ENCODE measurements around the gene LDHD. TPM values are rescaled to one million over a fixed set of nuclear protein-coding genes. Genes with fewer than 3 reads are reported as not detected.

LDHD gene
- total and polyA plus RNA-seq, 8 donors, result 6.9 to 20.3 (median 9.7) TPM

- no peak for ATAC-seq
- no peaks in the 10 kb centered on the region for H3K27me3 ChIP-seq
- WGBS, 2 donors, result 92 to 93% methylated on average over 10 of the region's 10 CpGs
- H3K4me3 ChIP-seq, result no peak overlapping the region
- peaks cover 0 to 3% (median 0%) of the 10 kb centered on the region in 3 donors for H3K4me1 ChIP-seq
- no peaks in the 10 kb centered on the region for H3K9me3 ChIP-seq
- peak overlapping the region in 1 of 4 donors; percentile 17 for H3K27ac ChIP-seq
- TF ChIP-seq, protein P1, sequence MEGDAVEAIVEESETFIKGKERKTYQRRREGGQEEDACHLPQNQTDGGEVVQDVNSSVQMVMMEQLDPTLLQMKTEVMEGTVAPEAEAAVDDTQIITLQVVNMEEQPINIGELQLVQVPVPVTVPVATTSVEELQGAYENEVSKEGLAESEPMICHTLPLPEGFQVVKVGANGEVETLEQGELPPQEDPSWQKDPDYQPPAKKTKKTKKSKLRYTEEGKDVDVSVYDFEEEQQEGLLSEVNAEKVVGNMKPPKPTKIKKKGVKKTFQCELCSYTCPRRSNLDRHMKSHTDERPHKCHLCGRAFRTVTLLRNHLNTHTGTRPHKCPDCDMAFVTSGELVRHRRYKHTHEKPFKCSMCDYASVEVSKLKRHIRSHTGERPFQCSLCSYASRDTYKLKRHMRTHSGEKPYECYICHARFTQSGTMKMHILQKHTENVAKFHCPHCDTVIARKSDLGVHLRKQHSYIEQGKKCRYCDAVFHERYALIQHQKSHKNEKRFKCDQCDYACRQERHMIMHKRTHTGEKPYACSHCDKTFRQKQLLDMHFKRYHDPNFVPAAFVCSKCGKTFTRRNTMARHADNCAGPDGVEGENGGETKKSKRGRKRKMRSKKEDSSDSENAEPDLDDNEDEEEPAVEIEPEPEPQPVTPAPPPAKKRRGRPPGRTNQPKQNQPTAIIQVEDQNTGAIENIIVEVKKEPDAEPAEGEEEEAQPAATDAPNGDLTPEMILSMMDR (IDR thresholded peaks at IDR 0.05), result no peak
- FAIRE-seq, result no peak
- H3K36me3 ChIP-seq, result no peaks in the 10 kb centered on the region
- DNase-seq, result no peak
- intact Hi-C loops (cut with DNase I), result no loop called here
Measured at GRCh38 chr16:75086688-75087374, 29.7 kb downstream of the LDHD start.

DNA sequence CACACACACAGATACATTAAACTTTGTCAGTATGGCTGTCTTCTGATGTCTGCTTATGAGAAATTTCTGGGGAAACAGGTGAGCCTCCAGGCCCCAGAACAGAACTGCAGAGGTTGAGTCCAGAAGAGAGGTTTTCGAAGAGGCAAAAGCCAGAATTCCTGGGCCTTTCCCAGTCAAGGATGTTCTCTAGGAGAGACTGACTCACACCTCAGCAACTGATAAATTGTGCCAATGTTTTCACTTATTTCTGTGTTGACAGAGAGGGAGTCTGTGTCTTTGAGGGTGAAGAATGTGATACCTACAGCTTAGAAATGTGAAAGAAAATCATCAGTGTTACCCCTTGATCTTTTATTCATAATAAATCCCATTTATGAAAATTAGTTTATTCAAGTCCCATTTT is 30.3 kb downstream of the LDHD start:
- 94 to 98% methylated on average over 1 of the region's 1 CpG for WGBS, 2 donors
- TF ChIP-seq, protein P1 (IDR thresholded peaks at IDR 0.05), result no peak
- Histone ChIP-seq H3K27ac (no peak overlapping the region), H3K27me3 (no peaks in the 10 kb centered on the region), H3K9me3 (no peaks in the 10 kb centered on the region), H3K4me1 (peaks cover 0 to 3% (median 0%) of the 10 kb centered on the region in 3 donors), H3K4me3 (no peak overlapping the region), H3K36me3 (no peaks in the 10 kb centered on the region)
- ATAC-seq (no peak), FAIRE-seq (no peak), DNase-seq (no peak)
- intact Hi-C loops (cut with DNase I), result no loop called here

GRCh38 chr16:75085556-75085955 is 31.0 kb downstream of the LDHD start:
- no peak for FAIRE-seq
- 81 to 85% methylated on average over 4 of the region's 4 CpGs for WGBS, 2 donors
- intact Hi-C loops (cut with DNase I), result no loop called here
- Histone ChIP-seq H3K27ac (no peak overlapping the region), H3K27me3 (no peaks in the 10 kb centered on the region), H3K9me3 (no peaks in the 10 kb centered on the region), H3K4me3 (no peak overlapping the region), H3K36me3 (no peaks in the 10 kb centered on the region), H3K4me1 (peaks cover 0 to 3% (median 0%) of the 10 kb centered on the region in 3 donors)
- no peak for ATAC-seq
- TF ChIP-seq, protein P1 (IDR thresholded peaks at IDR 0.05), result no peak
- DNase-seq, result no peak

DNA sequence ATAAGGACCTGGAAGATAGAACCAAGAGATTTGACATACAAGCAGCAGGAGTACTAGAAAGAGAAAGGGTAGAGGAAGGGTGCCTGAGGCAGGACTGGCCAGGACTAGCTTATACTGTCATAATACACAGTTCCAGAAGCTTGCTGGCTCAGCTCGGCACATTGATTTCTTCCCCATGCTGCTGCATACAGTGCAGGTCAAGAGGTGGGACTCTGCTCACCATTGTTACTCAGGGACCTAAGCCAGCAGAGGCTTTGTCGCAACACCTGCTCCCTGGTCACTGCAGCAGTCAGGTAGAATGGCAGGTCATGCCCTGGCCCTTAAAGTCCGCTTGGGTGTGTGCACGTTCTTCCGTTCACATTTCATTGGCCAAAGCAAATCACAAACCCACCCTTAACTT is 32.8 kb downstream of the LDHD start:
- no peaks in the 10 kb centered on the region for H3K9me3 ChIP-seq
- no peaks in the 10 kb centered on the region for H3K27me3 ChIP-seq
- H3K27ac ChIP-seq, result no peak overlapping the region
- TF ChIP-seq, protein P1 (IDR thresholded peaks at IDR 0.05), result no peak
- DNase-seq, result no peak
- no peaks in the 10 kb centered on the region for H3K36me3 ChIP-seq
- no peak overlapping the region for H3K4me3 ChIP-seq
- H3K4me1 ChIP-seq, result peaks cover 0 to 3% (median 0%) of the 10 kb centered on the region in 3 donors
- WGBS, 2 donors, result 85 to 90% methylated on average over 5 of the region's 5 CpGs
- ATAC-seq, result peak in 1 of 4 donors; percentile 28
- intact Hi-C loops (cut with DNase I), result no loop called here
- no peak for FAIRE-seq

GRCh38 chr16:75081179-75081859 is 35.3 kb downstream of the LDHD start:
- intact Hi-C loops (cut with DNase I), result no loop called here
- ATAC-seq, result no peak

More at GRCh38 chr16:75081179-75081859, 35.3 kb downstream of the LDHD start:
- FAIRE-seq (no peak), DNase-seq (no peak)
- H3K9me3 ChIP-seq, result no peaks in the 10 kb centered on the region
- 88 to 93% methylated on average over 6 of the region's 6 CpGs for WGBS, 2 donors
- no peaks in the 10 kb centered on the region for H3K36me3 ChIP-seq
- no peak overlapping the region for H3K27ac ChIP-seq
- H3K4me3 ChIP-seq, result no peak overlapping the region
- no peaks in the 10 kb centered on the region for H3K4me1 ChIP-seq
- TF ChIP-seq, protein P1 (IDR thresholded peaks at IDR 0.05), result no peak
- H3K27me3 ChIP-seq, result no peaks in the 10 kb centered on the region

Measured in pancreas (tissue), 10 donors.